HG02870 (cell line): Measurements from ENCODE around the gene NMD3.
"Not testable (repeated sequence)": the region's sequence is repeated elsewhere in the genome, so short reads cannot be mapped to it uniquely, and the experiment has no call there.

Source experiments
- ATAC-seq: cut with Tn5 transposase; IDR thresholded peaks from one replicate; pipeline ENCODE4 v1.9.1; 2021; ENCODE audit warnings: mild to moderate bottlenecking, moderate library complexity; ENCODE audit not compliant: unreplicated experiment

The NMD3 gene

DNA sequence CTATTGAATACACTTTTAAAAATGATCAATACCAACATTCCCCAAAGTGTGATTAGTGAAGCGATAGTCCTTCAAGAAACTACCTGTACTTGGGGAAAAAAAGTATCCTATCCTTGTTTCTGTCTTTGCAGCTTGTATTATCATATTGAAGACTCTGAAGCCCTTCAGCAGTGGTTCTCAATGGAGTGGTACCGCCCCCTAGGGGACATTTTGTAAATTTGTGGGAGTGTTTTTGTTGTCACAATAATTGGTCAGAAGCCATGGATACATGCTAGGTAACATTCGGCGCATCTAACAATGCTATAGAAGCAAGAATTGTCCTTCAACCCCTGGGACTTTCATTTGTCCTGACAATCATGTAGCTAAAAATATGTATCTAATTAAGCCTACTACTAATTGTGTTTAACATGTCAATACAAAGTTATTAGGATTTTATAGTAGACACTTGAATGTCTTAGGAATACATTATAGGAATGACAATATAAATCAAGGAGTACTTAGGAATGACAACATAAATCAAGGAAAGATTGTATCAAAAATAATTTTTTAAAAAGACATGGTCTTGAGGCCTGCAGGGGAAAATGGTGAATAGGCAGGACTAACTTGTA is 53.7 kb downstream of the NMD3 start:
- peak; percentile 63 for ATAC-seq

DNA sequence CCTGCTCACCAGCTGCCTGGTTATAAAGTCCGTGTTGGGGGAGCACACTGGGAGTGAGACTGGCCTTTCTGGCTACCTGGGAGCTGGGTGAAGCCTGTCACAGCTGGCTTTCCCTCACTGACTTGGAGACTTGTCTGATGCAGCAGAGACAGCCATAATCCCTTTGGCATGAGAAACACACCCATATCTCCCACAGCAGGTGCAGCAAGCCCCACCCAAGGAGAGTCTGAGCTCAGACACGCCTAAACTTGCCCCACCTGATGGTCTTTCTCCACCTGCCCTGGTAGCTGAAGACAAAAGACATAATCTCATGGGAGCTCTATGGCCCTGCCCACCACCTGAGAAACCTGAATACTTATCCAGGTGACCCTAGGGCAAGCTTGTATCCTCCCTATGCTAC is 54.8 kb downstream of the NMD3 start:
- no peak for ATAC-seq

- ATAC-seq = not testable (repeated sequence)
Measured at GRCh38 chr3:161282387-161282786, 61.3 kb downstream of the NMD3 start.

DNA sequence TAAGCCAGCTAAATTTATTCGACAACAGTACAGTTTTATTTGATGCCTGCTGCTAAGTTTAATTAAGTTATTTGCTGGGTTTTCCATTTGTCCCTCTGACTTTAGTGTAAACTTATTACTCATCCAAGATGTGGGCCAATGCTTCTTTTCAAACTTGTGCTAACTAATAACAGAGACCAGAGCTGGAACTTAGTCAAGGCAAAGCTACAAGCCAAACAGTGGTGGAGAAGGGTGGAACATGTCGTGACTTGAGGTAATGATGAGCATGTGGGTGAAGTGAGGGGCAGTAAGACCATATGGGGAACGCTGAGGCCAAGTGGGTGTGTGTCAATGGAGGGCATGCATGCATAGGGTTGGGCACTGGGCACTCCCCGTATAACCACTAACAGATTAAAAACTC is 63.9 kb downstream of the NMD3 start:
- no peak for ATAC-seq

- ATAC-seq = no peak
Measured at GRCh38 chr3:161289174-161289573, 68.1 kb downstream of the NMD3 start.

GRCh38 chr3:161291191-161291901 is 70.2 kb downstream of the NMD3 start:
- ATAC-seq = no peak

DNA sequence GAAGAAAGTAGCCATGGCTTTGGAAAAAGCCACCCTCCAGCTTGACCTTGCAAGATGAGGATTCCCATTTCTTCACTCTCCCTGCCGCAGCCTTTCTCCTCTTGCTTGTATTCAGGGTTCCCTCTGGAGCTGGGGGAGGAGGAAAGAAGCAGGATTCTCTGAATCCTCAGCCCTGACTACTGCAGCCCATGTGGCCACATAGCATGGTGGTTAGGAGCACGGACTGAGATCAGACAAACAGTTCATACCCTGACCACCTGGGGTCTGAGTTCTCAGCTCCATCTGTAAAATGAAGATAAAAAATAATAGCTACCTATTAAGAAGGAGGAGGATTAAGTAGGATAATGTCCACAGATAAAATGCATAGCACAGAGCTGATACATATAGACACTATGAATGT is 72.3 kb downstream of the NMD3 start:
- no peak for ATAC-seq

DNA sequence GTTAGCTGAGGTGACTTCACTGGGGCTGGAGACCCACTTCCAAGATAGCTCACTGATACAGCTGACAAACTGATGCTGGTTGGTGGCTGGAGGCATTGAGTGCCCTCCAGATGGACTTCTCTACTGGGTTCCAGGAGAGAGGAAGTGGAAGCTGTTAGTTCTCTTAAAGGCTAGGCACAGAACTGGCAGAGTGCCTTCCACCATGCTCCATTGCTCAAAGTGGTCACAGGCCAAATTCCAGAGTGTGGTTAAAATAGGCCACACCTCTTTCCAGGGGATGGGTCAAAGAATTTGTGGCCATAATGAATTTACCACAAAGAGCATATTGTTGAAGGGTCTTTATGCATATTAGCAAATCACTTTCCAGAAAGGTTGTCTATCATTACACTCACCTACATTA is 74.2 kb downstream of the NMD3 start:
- no peak for ATAC-seq

DNA sequence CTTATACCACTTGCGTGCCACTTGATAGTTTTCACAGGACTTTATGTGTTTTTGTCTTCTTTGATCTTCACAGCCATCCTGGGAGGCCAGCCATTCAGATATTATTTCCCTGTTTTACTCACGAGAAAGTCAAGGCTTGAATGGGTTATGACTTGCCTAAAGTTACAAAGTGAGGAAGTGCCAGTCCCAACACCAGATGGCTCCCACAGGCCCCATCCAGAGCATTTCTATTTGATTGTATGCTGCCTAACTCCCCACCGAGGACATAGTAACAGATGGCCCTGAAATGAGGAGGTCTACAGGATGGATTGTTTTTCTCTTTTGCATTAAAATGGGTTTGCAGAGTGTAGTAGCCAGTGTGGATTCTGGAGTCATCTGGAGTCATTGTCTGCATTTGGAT is 75.7 kb downstream of the NMD3 start:
- no peak for ATAC-seq
